HEK293 (cell line): ENCODE data around the gene MUCL3.

ENCODE experiments used
- BCL11A ChIP-seq: fragments of 450-650 bp; formaldehyde crosslinking; IDR thresholded peaks from 2 replicates; pipeline ENCODE4 v1.5.1; 2016; ENCODE audit warnings: low read depth, missing biosample characterization, missing genetic modification characterization
- MYNN ChIP-seq: fragments of 450-650 bp; formaldehyde crosslinking; IDR thresholded peaks from 2 replicates; pipeline ENCODE4 v1.5.1; 2016; ENCODE audit warnings: missing biosample characterization, missing genetic modification characterization, borderline replicate concordance
- PRDM1 ChIP-seq: fragments of 450-650 bp; formaldehyde crosslinking; IDR thresholded peaks from 2 replicates; pipeline ENCODE4; 2016; ENCODE audit warnings: missing biosample characterization, missing genetic modification characterization
- REPIN1 ChIP-seq: fragments of 450-650 bp; formaldehyde crosslinking; IDR thresholded peaks from 2 replicates; pipeline ENCODE4 v1.5.1; 2017; ENCODE audit warnings: missing biosample characterization, missing genetic modification characterization, low read depth
- WT1 ChIP-seq: fragments of 450-650 bp; formaldehyde crosslinking; IDR thresholded peaks from 2 replicates; pipeline ENCODE4 v1.5.1; 2016; ENCODE audit warnings: missing biosample characterization, missing genetic modification characterization
- YY1 ChIP-seq: fragments of 450-650 bp; formaldehyde crosslinking; IDR thresholded peaks from 2 replicates; pipeline ENCODE4 v1.5.1; 2018; ENCODE audit warnings: missing biosample characterization, missing genetic modification characterization
- ZBTB1 ChIP-seq: fragments of 450-650 bp; formaldehyde crosslinking; IDR thresholded peaks from 2 replicates; pipeline ENCODE4 v1.5.1; 2016; ENCODE audit warnings: missing biosample characterization, missing genetic modification characterization
- ZFP41 ChIP-seq: fragments of 450-650 bp; formaldehyde crosslinking; IDR thresholded peaks from 2 replicates; pipeline ENCODE4 v1.5.1; 2016; ENCODE audit warnings: missing biosample characterization, missing genetic modification characterization, borderline replicate concordance
- ZIC2 ChIP-seq: fragments of 450-650 bp; formaldehyde crosslinking; IDR thresholded peaks from 2 replicates; pipeline ENCODE4 v1.5.1; 2016; ENCODE audit warnings: missing biosample characterization, missing genetic modification characterization
- ZNF174 ChIP-seq: fragments of 450-650 bp; formaldehyde crosslinking; IDR thresholded peaks from 2 replicates; pipeline ENCODE4 v1.5.0; 2017; ENCODE audit warnings: missing biosample characterization, mild to moderate bottlenecking, missing genetic modification characterization
- ZNF184 ChIP-seq: fragments of 450-650 bp; IDR thresholded peaks from 2 replicates; pipeline ENCODE4 v1.5.1; 2018; ENCODE audit warnings: missing biosample characterization, mild to moderate bottlenecking, missing genetic modification characterization
- ZNF24 ChIP-seq: fragments of 450-650 bp; formaldehyde crosslinking; IDR thresholded peaks from 2 replicates; pipeline ENCODE4 v1.5.1; 2016; ENCODE audit warnings: missing biosample characterization, missing genetic modification characterization
- ZNF366 ChIP-seq: fragments of 450-650 bp; formaldehyde crosslinking; conservative IDR thresholded peaks from 2 replicates; pipeline ENCODE4 v1.5.1; 2016; ENCODE audit warnings: missing biosample characterization, missing genetic modification characterization
- ZNF48 ChIP-seq: fragments of 450-650 bp; formaldehyde crosslinking; IDR thresholded peaks from 2 replicates; pipeline ENCODE4 v1.5.1; 2016; ENCODE audit warnings: missing biosample characterization, missing genetic modification characterization
- ZNF530 ChIP-seq: fragments of 450-650 bp; formaldehyde crosslinking; IDR thresholded peaks from 2 replicates; pipeline ENCODE4 v1.5.1; 2016; ENCODE audit warnings: low read depth, missing biosample characterization, missing genetic modification characterization
- ZNF600 ChIP-seq: fragments of 450-650 bp; formaldehyde crosslinking; IDR thresholded peaks from 2 replicates; pipeline ENCODE4 v1.5.1; 2016; ENCODE audit warnings: missing biosample characterization, missing genetic modification characterization
- ZNF629 ChIP-seq: fragments of 450-650 bp; formaldehyde crosslinking; IDR thresholded peaks from 2 replicates; pipeline ENCODE4 v1.5.1; 2017; ENCODE audit warnings: missing biosample characterization, missing genetic modification characterization
- ZNF747 ChIP-seq: fragments of 450-650 bp; formaldehyde crosslinking; IDR thresholded peaks from 2 replicates; pipeline ENCODE4 v1.5.1; 2016; ENCODE audit warnings: missing biosample characterization, missing genetic modification characterization
- ZNF776 ChIP-seq: fragments of 450-650 bp; formaldehyde crosslinking; IDR thresholded peaks from 2 replicates; pipeline ENCODE4 v1.5.0; 2017; ENCODE audit warnings: missing biosample characterization, missing genetic modification characterization, borderline replicate concordance
- ZNF791 ChIP-seq: fragments of 450-650 bp; formaldehyde crosslinking; IDR thresholded peaks from 2 replicates; pipeline ENCODE4 v1.5.1; 2016; ENCODE audit warnings: missing biosample characterization, missing genetic modification characterization
- TF ChIP-seq, protein P1 (sequence below): fragments of 450-650 bp; formaldehyde crosslinking; IDR thresholded peaks from 2 replicates; pipeline ENCODE4 v1.5.1; 2016; ENCODE audit warnings: missing biosample characterization, missing genetic modification characterization
- TF ChIP-seq, protein P2 (sequence below): fragments of 450-650 bp; formaldehyde crosslinking; IDR thresholded peaks from 2 replicates; pipeline ENCODE4 v1.5.1; 2016; ENCODE audit warnings: missing biosample characterization, missing genetic modification characterization, low read depth
- TF ChIP-seq, protein P3 (sequence below): fragments of 450-650 bp; formaldehyde crosslinking; IDR thresholded peaks from 2 replicates; pipeline ENCODE4 v1.5.1; 2017; ENCODE audit warnings: missing biosample characterization, mild to moderate bottlenecking, missing genetic modification characterization, moderate library complexity
- TF ChIP-seq, protein P4 (sequence below): fragments of 450-650 bp; formaldehyde crosslinking; IDR thresholded peaks from 2 replicates; pipeline ENCODE4 v1.5.1; 2016; ENCODE audit warnings: missing biosample characterization, missing genetic modification characterization
- TF ChIP-seq, protein P5 (sequence below): fragments of 450-650 bp; formaldehyde crosslinking; IDR thresholded peaks from 2 replicates; pipeline ENCODE4 v1.5.1; 2016; ENCODE audit warnings: missing biosample characterization, missing genetic modification characterization
- TF ChIP-seq, protein P6 (sequence below): fragments of 450-650 bp; formaldehyde crosslinking; IDR thresholded peaks from 2 replicates; pipeline ENCODE4 v1.5.1; 2016; ENCODE audit warnings: missing biosample characterization, missing genetic modification characterization
- TF ChIP-seq, protein P7 (sequence below): fragments of 450-650 bp; formaldehyde crosslinking; IDR thresholded peaks from 2 replicates; pipeline ENCODE4 v1.5.1; 2017; ENCODE audit warnings: missing biosample characterization, missing genetic modification characterization

Gene MUCL3

DNA sequence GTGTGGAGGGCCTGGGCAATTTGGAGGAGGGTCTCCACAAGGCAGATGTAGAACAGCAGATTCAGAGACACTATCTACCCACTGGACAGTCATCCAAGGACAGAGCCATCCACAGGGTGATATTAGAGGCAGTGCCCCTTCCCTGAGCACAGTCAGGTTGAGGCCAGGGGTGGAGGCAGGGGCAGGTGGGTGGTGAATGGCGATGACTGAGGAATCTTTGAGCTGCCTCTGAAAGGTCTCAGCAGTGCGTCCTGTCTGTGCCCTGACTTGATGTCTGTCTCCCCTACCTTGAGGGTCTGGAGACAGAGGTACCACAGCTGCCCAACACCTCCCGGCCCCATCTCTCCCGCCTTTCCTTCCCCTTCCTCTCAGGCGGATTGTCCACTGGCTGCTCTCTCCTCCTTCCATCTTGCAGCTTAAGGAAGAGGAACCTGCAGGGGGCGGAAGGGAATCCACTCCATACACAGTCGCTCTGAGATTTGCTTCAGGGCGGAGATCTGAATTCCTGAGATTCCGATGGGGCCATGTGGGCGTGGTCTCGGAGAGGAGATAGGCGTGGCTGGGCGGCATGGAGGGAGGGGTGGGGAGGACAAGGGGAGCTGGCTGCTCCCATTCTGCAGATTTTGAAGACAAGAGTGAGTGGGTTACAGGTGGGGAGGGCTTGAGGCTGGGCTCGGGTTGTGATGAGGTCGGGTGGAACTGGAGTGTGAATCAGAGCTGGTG lies 1.7 kb downstream of the MUCL3 start (continued):
- TF ChIP-seq, protein P1, sequence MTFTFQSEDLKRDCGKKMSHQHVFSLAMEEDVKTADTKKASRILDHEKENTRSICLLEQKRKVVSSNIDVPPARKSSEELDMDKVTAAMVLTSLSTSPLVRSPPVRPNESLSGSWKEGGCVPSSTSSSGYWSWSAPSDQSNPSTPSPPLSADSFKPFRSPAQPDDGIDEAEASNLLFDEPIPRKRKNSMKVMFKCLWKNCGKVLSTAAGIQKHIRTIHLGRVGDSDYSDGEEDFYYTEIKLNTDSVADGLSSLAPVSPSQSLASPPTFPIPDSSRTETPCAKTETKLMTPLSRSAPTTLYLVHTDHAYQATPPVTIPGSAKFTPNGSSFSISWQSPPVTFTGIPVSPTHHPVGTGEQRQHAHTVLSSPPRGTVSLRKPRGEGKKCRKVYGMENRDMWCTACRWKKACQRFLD = no peak
- TF ChIP-seq, protein P2, sequence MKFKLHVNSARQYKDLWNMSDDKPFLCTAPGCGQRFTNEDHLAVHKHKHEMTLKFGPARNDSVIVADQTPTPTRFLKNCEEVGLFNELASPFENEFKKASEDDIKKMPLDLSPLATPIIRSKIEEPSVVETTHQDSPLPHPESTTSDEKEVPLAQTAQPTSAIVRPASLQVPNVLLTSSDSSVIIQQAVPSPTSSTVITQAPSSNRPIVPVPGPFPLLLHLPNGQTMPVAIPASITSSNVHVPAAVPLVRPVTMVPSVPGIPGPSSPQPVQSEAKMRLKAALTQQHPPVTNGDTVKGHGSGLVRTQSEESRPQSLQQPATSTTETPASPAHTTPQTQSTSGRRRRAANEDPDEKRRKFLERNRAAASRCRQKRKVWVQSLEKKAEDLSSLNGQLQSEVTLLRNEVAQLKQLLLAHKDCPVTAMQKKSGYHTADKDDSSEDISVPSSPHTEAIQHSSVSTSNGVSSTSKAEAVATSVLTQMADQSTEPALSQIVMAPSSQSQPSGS (tag by site-specific recombination) = no peak
- TF ChIP-seq ZNF24 (tag by site-specific recombination) = no peak
- no peak for TF ChIP-seq ZFP41 (tag by site-specific recombination)
- TF ChIP-seq, protein P3, sequence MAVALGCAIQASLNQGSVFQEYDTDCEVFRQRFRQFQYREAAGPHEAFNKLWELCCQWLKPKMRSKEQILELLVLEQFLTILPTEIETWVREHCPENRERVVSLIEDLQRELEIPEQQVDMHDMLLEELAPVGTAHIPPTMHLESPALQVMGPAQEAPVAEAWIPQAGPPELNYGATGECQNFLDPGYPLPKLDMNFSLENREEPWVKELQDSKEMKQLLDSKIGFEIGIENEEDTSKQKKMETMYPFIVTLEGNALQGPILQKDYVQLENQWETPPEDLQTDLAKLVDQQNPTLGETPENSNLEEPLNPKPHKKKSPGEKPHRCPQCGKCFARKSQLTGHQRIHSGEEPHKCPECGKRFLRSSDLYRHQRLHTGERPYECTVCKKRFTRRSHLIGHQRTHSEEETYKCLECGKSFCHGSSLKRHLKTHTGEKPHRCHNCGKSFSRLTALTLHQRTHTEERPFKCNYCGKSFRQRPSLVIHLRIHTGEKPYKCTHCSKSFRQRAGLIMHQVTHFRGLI (tag by site-specific recombination) = no peak
- no peak for TF ChIP-seq ZNF48 (tag by site-specific recombination)
- TF ChIP-seq ZNF174 (tag by site-specific recombination) = no peak
- no peak; the same call in 1 of the 2 replicates for TF ChIP-seq ZNF629 (tag by site-specific recombination)
- peak; percentile 70 for TF ChIP-seq WT1 (tag by site-specific recombination)
- TF ChIP-seq REPIN1 = no peak
- TF ChIP-seq ZNF791 = no peak
- TF ChIP-seq, protein P4, sequence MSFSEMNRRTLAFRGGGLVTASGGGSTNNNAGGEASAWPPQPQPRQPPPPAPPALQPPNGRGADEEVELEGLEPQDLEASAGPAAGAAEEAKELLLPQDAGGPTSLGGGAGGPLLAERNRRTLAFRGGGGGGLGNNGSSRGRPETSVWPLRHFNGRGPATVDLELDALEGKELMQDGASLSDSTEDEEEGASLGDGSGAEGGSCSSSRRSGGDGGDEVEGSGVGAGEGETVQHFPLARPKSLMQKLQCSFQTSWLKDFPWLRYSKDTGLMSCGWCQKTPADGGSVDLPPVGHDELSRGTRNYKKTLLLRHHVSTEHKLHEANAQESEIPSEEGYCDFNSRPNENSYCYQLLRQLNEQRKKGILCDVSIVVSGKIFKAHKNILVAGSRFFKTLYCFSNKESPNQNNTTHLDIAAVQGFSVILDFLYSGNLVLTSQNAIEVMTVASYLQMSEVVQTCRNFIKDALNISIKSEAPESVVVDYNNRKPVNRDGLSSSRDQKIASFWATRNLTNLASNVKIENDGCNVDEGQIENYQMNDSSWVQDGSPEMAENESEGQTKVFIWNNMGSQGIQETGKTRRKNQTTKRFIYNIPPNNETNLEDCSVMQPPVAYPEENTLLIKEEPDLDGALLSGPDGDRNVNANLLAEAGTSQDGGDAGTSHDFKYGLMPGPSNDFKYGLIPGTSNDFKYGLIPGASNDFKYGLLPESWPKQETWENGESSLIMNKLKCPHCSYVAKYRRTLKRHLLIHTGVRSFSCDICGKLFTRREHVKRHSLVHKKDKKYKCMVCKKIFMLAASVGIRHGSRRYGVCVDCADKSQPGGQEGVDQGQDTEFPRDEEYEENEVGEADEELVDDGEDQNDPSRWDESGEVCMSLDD = no peak
- TF ChIP-seq ZNF530 (tag by site-specific recombination) = no peak
- no peak for TF ChIP-seq ZNF776
- no peak for TF ChIP-seq ZNF184
- TF ChIP-seq ZIC2 (tag by site-specific recombination) = no peak
- no peak for TF ChIP-seq ZBTB1 (tag by site-specific recombination)
- no peak for TF ChIP-seq MYNN (tag by site-specific recombination)
- TF ChIP-seq YY1 = no peak
- TF ChIP-seq PRDM1 = no peak
- TF ChIP-seq, protein P5, sequence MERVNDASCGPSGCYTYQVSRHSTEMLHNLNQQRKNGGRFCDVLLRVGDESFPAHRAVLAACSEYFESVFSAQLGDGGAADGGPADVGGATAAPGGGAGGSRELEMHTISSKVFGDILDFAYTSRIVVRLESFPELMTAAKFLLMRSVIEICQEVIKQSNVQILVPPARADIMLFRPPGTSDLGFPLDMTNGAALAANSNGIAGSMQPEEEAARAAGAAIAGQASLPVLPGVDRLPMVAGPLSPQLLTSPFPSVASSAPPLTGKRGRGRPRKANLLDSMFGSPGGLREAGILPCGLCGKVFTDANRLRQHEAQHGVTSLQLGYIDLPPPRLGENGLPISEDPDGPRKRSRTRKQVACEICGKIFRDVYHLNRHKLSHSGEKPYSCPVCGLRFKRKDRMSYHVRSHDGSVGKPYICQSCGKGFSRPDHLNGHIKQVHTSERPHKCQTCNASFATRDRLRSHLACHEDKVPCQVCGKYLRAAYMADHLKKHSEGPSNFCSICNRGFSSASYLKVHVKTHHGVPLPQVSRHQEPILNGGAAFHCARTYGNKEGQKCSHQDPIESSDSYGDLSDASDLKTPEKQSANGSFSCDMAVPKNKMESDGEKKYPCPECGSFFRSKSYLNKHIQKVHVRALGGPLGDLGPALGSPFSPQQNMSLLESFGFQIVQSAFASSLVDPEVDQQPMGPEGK = peak; percentile 64; the same call in 1 of the 2 replicates
- TF ChIP-seq ZNF600 = peak; percentile 49; the same call in 1 of the 2 replicates
- TF ChIP-seq ZNF747 (tag by site-specific recombination) = no peak
- TF ChIP-seq, protein P6, sequence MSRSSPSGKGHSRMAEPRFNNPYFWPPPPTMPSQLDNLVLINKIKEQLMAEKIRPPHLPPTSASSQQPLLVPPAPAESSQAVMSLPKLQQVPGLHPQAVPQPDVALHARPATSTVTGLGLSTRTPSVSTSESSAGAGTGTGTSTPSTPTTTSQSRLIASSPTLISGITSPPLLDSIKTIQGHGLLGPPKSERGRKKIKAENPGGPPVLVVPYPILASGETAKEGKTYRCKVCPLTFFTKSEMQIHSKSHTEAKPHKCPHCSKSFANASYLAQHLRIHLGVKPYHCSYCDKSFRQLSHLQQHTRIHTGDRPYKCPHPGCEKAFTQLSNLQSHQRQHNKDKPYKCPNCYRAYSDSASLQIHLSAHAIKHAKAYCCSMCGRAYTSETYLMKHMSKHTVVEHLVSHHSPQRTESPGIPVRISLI (tag by site-specific recombination) = no peak
- no peak for TF ChIP-seq BCL11A (tag by site-specific recombination)
- TF ChIP-seq, protein P7, sequence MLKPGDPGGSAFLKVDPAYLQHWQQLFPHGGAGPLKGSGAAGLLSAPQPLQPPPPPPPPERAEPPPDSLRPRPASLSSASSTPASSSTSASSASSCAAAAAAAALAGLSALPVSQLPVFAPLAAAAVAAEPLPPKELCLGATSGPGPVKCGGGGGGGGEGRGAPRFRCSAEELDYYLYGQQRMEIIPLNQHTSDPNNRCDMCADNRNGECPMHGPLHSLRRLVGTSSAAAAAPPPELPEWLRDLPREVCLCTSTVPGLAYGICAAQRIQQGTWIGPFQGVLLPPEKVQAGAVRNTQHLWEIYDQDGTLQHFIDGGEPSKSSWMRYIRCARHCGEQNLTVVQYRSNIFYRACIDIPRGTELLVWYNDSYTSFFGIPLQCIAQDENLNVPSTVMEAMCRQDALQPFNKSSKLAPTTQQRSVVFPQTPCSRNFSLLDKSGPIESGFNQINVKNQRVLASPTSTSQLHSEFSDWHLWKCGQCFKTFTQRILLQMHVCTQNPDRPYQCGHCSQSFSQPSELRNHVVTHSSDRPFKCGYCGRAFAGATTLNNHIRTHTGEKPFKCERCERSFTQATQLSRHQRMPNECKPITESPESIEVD (tag by site-specific recombination) = no peak
- TF ChIP-seq ZNF366 = peak; percentile 73
